SK-N-SH treated with all-trans-retinoic acid at 6 μM for 48 hours (cell line): ENCODE results near the gene MEF2B.

Experiments used
- ATAC-seq: fragments of 200-7000 bp; cut with Tn5 transposase; 3 replicates; pipeline ENCODE4 v1.9.1; 2020; ENCODE audit warnings: mild to moderate bottlenecking, moderate library complexity
- ARNTL ChIP-seq: fragments of 450-650 bp; formaldehyde crosslinking; IDR thresholded peaks from 2 replicates; pipeline ENCODE4 v1.5.0; 2020; ENCODE audit warnings: low read depth, mild to moderate bottlenecking, moderate library complexity, borderline replicate concordance
- BACH2 ChIP-seq: fragments of 250-450 bp; sonication (Bioruptor Pico); IDR thresholded peaks from 2 replicates; pipeline ENCODE4 v1.9.0; 2021; ENCODE audit warnings: mild to moderate bottlenecking, borderline replicate concordance
- CREB5 ChIP-seq: fragments of 250-450 bp; sonication (Bioruptor Pico); IDR thresholded peaks from 2 replicates; pipeline ENCODE4 v1.5.1; 2020; ENCODE audit warnings: low read depth, mild to moderate bottlenecking, moderate library complexity
- CSRNP3 ChIP-seq: fragments of 250-450 bp; sonication (Bioruptor Pico); IDR thresholded peaks from 2 replicates; pipeline ENCODE4 v1.5.1; 2021; ENCODE audit warnings: mild to moderate bottlenecking, moderate library complexity
- ESRRG ChIP-seq: fragments of 250-450 bp; sonication (Bioruptor Pico); IDR thresholded peaks from 2 replicates; pipeline ENCODE4 v1.6.1; 2021; ENCODE audit warnings: mild to moderate bottlenecking
- GLIS3 ChIP-seq: fragments of 250-450 bp; sonication (Bioruptor Pico); IDR thresholded peaks from 2 replicates; pipeline ENCODE4 v1.5.0; 2020; ENCODE audit warnings: mild to moderate bottlenecking, moderate library complexity
- OSR1 ChIP-seq: fragments of 250-450 bp; sonication (Bioruptor Pico); IDR thresholded peaks from 2 replicates; pipeline ENCODE4 v1.8.0; 2022; ENCODE audit warnings: moderate library complexity, mild to moderate bottlenecking, inconsistent platforms
- PATZ1 ChIP-seq: fragments of 250-450 bp; sonication (Bioruptor Pico); IDR thresholded peaks from 2 replicates; pipeline ENCODE4 v1.8.0; 2020; ENCODE audit warnings: mild to moderate bottlenecking, moderate library complexity, borderline replicate concordance
- POU6F1 ChIP-seq: fragments of 250-450 bp; sonication (Bioruptor Pico); IDR thresholded peaks from 2 replicates; pipeline ENCODE4 v1.8.0; 2021; ENCODE audit warnings: low read depth, mild to moderate bottlenecking, moderate library complexity, borderline replicate concordance
- PPARA ChIP-seq: fragments of 250-450 bp; sonication (Bioruptor Pico); IDR thresholded peaks from 2 replicates; pipeline ENCODE4 v1.5.0; 2020; ENCODE audit warnings: mild to moderate bottlenecking, borderline replicate concordance
- RARB ChIP-seq: fragments of 250-450 bp; sonication (Bioruptor Pico); IDR thresholded peaks from 2 replicates; pipeline ENCODE4 v1.8.0; 2021; ENCODE audit warnings: mild to moderate bottlenecking, moderate library complexity
- SNAI2 ChIP-seq: fragments of 250-450 bp; sonication (Bioruptor Pico); IDR thresholded peaks from 2 replicates; pipeline ENCODE4 v1.5.0; 2020; ENCODE audit warnings: mild to moderate bottlenecking, moderate library complexity
- TCF4 ChIP-seq: fragments of 250-450 bp; sonication (Bioruptor Pico); IDR thresholded peaks from 2 replicates; pipeline ENCODE4 v1.8.0; 2021; ENCODE audit warnings: mild to moderate bottlenecking, moderate library complexity, borderline replicate concordance
- TSHZ2 ChIP-seq: fragments of 250-450 bp; sonication (Bioruptor Pico); IDR thresholded peaks from 2 replicates; pipeline ENCODE4 v1.5.0; 2020; ENCODE audit warnings: mild to moderate bottlenecking, moderate library complexity
- ZC3H10 ChIP-seq: fragments of 250-450 bp; sonication (Bioruptor Pico); IDR thresholded peaks from 2 replicates; pipeline ENCODE4 v1.5.1; 2021; ENCODE audit warnings: mild to moderate bottlenecking, moderate library complexity
- ZFP30 ChIP-seq: fragments of 450-650 bp; formaldehyde crosslinking; IDR thresholded peaks from 2 replicates; pipeline ENCODE4 v1.5.0; 2022; ENCODE audit warnings: mild to moderate bottlenecking, moderate library complexity
- ZNF70 ChIP-seq: fragments of 450-650 bp; formaldehyde crosslinking; IDR thresholded peaks from 2 replicates; pipeline ENCODE4 v1.5.0; 2020; ENCODE audit warnings: mild to moderate bottlenecking, moderate library complexity
- ZNF8 ChIP-seq: fragments of 450-650 bp; formaldehyde crosslinking; IDR thresholded peaks from 2 replicates; pipeline ENCODE4 v1.5.0; 2020; ENCODE audit warnings: mild to moderate bottlenecking, moderate library complexity

The MEF2B gene

GRCh38 chr19:19206938-19207337, 36.9 kb upstream of the MEF2B start (continued):
- TF ChIP-seq CREB5 (CRISPR knock-in tag) = no peak
- TF ChIP-seq PPARA = no peak
- TF ChIP-seq POU6F1 = no peak
- no peak for TF ChIP-seq CSRNP3 (CRISPR knock-in tag)
- no peak for TF ChIP-seq OSR1 (CRISPR knock-in tag)

GRCh38 chr19:19205416-19206410, 35.6 kb upstream of the MEF2B start:
- no peak for ATAC-seq
- no peak for TF ChIP-seq SNAI2
- no peak for TF ChIP-seq GLIS3 (CRISPR knock-in tag)
- TF ChIP-seq RARB (CRISPR knock-in tag) = no peak
- no peak for TF ChIP-seq TCF4 (CRISPR knock-in tag)
- TF ChIP-seq BACH2 (CRISPR knock-in tag) = no peak
- no peak for TF ChIP-seq PATZ1 (CRISPR knock-in tag)
- TF ChIP-seq ESRRG = no peak
- TF ChIP-seq ZNF8 (CRISPR knock-in tag) = no peak
- TF ChIP-seq TSHZ2 (CRISPR knock-in tag) = no peak
- no peak for TF ChIP-seq PPARA
- TF ChIP-seq CREB5 (CRISPR knock-in tag) = no peak
- TF ChIP-seq, all 23 proteins: peak for 0

GRCh38 chr19:19204181-19204580, 34.1 kb upstream of the MEF2B start:
- no peak for ATAC-seq
- TF ChIP-seq TSHZ2 (CRISPR knock-in tag) = no peak
- no peak for TF ChIP-seq ARNTL (CRISPR knock-in tag)
- no peak for TF ChIP-seq ZFP30 (CRISPR knock-in tag)
- no peak for TF ChIP-seq ZNF8 (CRISPR knock-in tag)
- TF ChIP-seq ZNF70 (CRISPR knock-in tag) = no peak
- no peak for TF ChIP-seq GLIS3 (CRISPR knock-in tag)
- TF ChIP-seq CREB5 (CRISPR knock-in tag) = no peak
- TF ChIP-seq OSR1 (CRISPR knock-in tag) = no peak
- no peak for TF ChIP-seq PATZ1 (CRISPR knock-in tag)
- no peak for TF ChIP-seq ZC3H10 (CRISPR knock-in tag)
